Esophagus muscularis mucosa (tissue), 3 donors: ENCODE data around the gene UNC5B.

Experiments used
- POLR2A ChIP-seq: fragments of 450-650 bp; IDR thresholded peaks from one replicate; pipeline ENCODE4 v1.6.1; 2017; ENCODE audit warnings: antibody characterized with exemption, moderate library complexity, mild to moderate bottlenecking, low read depth
- TF ChIP-seq, protein P1 (sequence below), 3 experiments: fragments of 200-600 bp in 2 of 3; fragments of 450-650 bp in 1 of 3; sonication (generic) in 2 of 3; IDR thresholded peaks; one replicate each; pipeline ENCODE4 v1.5.1; 2017 to 2019; ENCODE audit warnings: antibody characterized with exemption in 3 of 3, mild to moderate bottlenecking in 2 of 3, moderate library complexity in 1 of 3

DNA sequence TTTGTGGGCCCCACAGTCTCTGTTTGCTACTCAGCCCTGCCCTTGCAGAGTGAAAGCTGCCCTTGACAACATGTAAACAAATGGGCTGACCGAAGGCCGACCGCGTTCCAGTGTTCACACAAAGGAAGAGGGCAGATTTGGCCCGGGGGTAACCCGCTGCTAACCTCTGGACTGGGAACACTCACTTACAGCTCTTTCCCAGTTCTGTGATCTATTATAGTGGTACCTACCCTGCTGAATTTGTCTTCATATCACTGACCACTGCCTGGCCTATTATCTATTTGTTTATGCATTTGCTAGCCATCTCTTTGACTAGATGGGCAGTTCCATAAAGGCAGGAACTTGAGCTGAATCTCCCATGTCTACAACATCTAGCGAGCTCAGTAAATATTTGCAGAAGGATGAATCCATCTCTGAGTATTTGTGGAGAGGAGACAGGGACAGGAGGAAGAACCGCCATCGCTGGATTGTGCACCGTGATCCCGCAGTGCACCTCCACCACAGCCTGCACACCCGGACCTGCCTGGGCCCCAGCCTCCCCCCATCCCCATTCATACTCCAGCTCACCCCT, 121.9 kb downstream of the UNC5B start:
- TF ChIP-seq, protein P1, sequence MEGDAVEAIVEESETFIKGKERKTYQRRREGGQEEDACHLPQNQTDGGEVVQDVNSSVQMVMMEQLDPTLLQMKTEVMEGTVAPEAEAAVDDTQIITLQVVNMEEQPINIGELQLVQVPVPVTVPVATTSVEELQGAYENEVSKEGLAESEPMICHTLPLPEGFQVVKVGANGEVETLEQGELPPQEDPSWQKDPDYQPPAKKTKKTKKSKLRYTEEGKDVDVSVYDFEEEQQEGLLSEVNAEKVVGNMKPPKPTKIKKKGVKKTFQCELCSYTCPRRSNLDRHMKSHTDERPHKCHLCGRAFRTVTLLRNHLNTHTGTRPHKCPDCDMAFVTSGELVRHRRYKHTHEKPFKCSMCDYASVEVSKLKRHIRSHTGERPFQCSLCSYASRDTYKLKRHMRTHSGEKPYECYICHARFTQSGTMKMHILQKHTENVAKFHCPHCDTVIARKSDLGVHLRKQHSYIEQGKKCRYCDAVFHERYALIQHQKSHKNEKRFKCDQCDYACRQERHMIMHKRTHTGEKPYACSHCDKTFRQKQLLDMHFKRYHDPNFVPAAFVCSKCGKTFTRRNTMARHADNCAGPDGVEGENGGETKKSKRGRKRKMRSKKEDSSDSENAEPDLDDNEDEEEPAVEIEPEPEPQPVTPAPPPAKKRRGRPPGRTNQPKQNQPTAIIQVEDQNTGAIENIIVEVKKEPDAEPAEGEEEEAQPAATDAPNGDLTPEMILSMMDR (IDR thresholded peaks at IDR 0.05) = no peak
- no peak for TF ChIP-seq POLR2A
